ENCODE measurements around the gene SSRP1.

The SSRP1 gene

GRCh38 chr11:57303280-57303989, 32.3 kb downstream of the SSRP1 start:
- H3K9ac ChIP-seq (ENCODE audit: low read length), result peak overlapping the region; percentile 54
- no peak overlapping the region for H2AFZ ChIP-seq (ENCODE audit: low read depth, low read length)
- WGBS, result 90% methylated on average over 17 of the region's 17 CpGs
- H3K23ac ChIP-seq (ENCODE audit: low read length in 2 of 2), result no peak overlapping the region
- H3K9me3 ChIP-seq (ENCODE audit: control insufficient read depth, low read length), result peaks cover 12% of the 10 kb centered on the region
- no peak for DNase-seq
- no peak overlapping the region for H4K8ac ChIP-seq (ENCODE audit: low read length)
- no peak overlapping the region for H2BK5ac ChIP-seq (ENCODE audit: low read depth, low read length, poor library complexity, severe bottlenecking)
- H3K4me3 ChIP-seq (ENCODE audit: insufficient read depth in 1 of 2, low read depth in 1 of 2, low read length in 2 of 2), result no peak overlapping the region
- H3K36me3 ChIP-seq (ENCODE audit: control insufficient read depth in 1 of 2, insufficient read depth in 2 of 2, low read depth in 1 of 2, low read length in 2 of 2), result peaks cover 76 to 86% of the 10 kb centered on the region in 2 experiments
- H2BK120ac ChIP-seq (ENCODE audit: low read depth, low read length), result no peak overlapping the region
- H2AK5ac ChIP-seq (ENCODE audit: low read length, severe bottlenecking), result no peak overlapping the region
- peaks cover 30% of the 10 kb centered on the region for H3K4me1 ChIP-seq (ENCODE audit: control insufficient read depth, insufficient read depth, low read depth, low read length)
- no peak overlapping the region for H2BK12ac ChIP-seq (ENCODE audit: low read length in 2 of 2)
- no peak overlapping the region for H3K14ac ChIP-seq (ENCODE audit: low read length in 2 of 2)
- no peak overlapping the region for H3K4me2 ChIP-seq (ENCODE audit: low read length, poor library complexity, severe bottlenecking)
- H3K27me3 ChIP-seq (ENCODE audit: control insufficient read depth in 1 of 2, insufficient read depth in 1 of 2, low read length in 2 of 2), result no peaks in the 10 kb centered on the region
- H3K27ac ChIP-seq (ENCODE audit: low read length, poor library complexity, severe bottlenecking), result no peak overlapping the region
- H3K18ac ChIP-seq (ENCODE audit: low read depth in 1 of 2, low read length in 2 of 2), result peak overlapping the region in 1 of 2 experiments; percentile 13
- H4K91ac ChIP-seq (ENCODE audit: low read length), result no peak overlapping the region
- H2BK15ac ChIP-seq (ENCODE audit: low read depth, poor library complexity, severe bottlenecking), result no peak overlapping the region
- peaks cover 46% of the 10 kb centered on the region for H3K79me1 ChIP-seq (replicated peaks; ENCODE audit: low read length, poor library complexity, severe bottlenecking)
- no peak overlapping the region for H3K4ac ChIP-seq (ENCODE audit: low read depth in 1 of 2, low read length in 2 of 2)

GRCh38 chr11:57302489-57302888, 33.2 kb downstream of the SSRP1 start:
- peaks cover 24% of the 10 kb centered on the region for H3K4me1 ChIP-seq (ENCODE audit: control insufficient read depth, insufficient read depth, low read depth, low read length)
- WGBS, result 97% methylated on average over 15 of the region's 15 CpGs

GRCh38 chr11:57301711-57302423, 33.8 kb downstream of the SSRP1 start:
- H3K18ac ChIP-seq (ENCODE audit: low read depth in 1 of 2, low read length in 2 of 2), result no peak overlapping the region

More at GRCh38 chr11:57302489-57302888, 33.2 kb downstream of the SSRP1 start:
- H3K9me3 ChIP-seq (ENCODE audit: control insufficient read depth, low read length), result peaks cover 12% of the 10 kb centered on the region
- no peak overlapping the region for H3K4me2 ChIP-seq (ENCODE audit: low read length, poor library complexity, severe bottlenecking)
- DNase-seq, result no peak
- H3K9ac ChIP-seq (ENCODE audit: low read length), result no peak overlapping the region
- peaks cover 39% of the 10 kb centered on the region for H3K79me1 ChIP-seq (replicated peaks; ENCODE audit: low read length, poor library complexity, severe bottlenecking)
- H3K18ac ChIP-seq (ENCODE audit: low read depth in 1 of 2, low read length in 2 of 2), result no peak overlapping the region
- no peak overlapping the region for H3K14ac ChIP-seq (ENCODE audit: low read length in 2 of 2)
- no peak overlapping the region for H3K27ac ChIP-seq (ENCODE audit: low read length, poor library complexity, severe bottlenecking)
- no peaks in the 10 kb centered on the region for H3K27me3 ChIP-seq (ENCODE audit: control insufficient read depth in 1 of 2, insufficient read depth in 1 of 2, low read length in 2 of 2)
- no peak overlapping the region for H3K23ac ChIP-seq (ENCODE audit: low read length in 2 of 2)
- no peak overlapping the region for H4K91ac ChIP-seq (ENCODE audit: low read length)
- H3K4me3 ChIP-seq (ENCODE audit: insufficient read depth in 1 of 2, low read depth in 1 of 2, low read length in 2 of 2), result no peak overlapping the region
- H2BK15ac ChIP-seq (ENCODE audit: low read depth, poor library complexity, severe bottlenecking), result no peak overlapping the region
- no peak overlapping the region for H2BK120ac ChIP-seq (ENCODE audit: low read depth, low read length)
- no peak overlapping the region for H4K8ac ChIP-seq (ENCODE audit: low read length)
- no peak overlapping the region for H2AFZ ChIP-seq (ENCODE audit: low read depth, low read length)
- H2AK5ac ChIP-seq (ENCODE audit: low read length, severe bottlenecking), result no peak overlapping the region
- peaks cover 76 to 86% of the 10 kb centered on the region in 2 experiments for H3K36me3 ChIP-seq (ENCODE audit: control insufficient read depth in 1 of 2, insufficient read depth in 2 of 2, low read depth in 1 of 2, low read length in 2 of 2)
- H3K4ac ChIP-seq (ENCODE audit: low read depth in 1 of 2, low read length in 2 of 2), result no peak overlapping the region
- H2BK12ac ChIP-seq (ENCODE audit: low read length in 2 of 2), result no peak overlapping the region
- no peak overlapping the region for H2BK5ac ChIP-seq (ENCODE audit: low read depth, low read length, poor library complexity, severe bottlenecking)

GRCh38 chr11:57300785-57301184, 34.9 kb downstream of the SSRP1 start:
- Histone ChIP-seq H3K79me1 (replicated peaks; ENCODE audit: low read length, poor library complexity, severe bottlenecking) (peaks cover 35% of the 10 kb centered on the region), H2BK5ac (ENCODE audit: low read depth, low read length, poor library complexity, severe bottlenecking) (no peak overlapping the region), H2AFZ (ENCODE audit: low read depth, low read length) (no peak overlapping the region), H3K9me3 (ENCODE audit: control insufficient read depth, low read length) (peaks cover 12% of the 10 kb centered on the region), H3K4me3 (ENCODE audit: insufficient read depth in 1 of 2, low read depth in 1 of 2, low read length in 2 of 2) (no peak overlapping the region), H2AK5ac (ENCODE audit: low read length, severe bottlenecking) (no peak overlapping the region), H3K23ac (ENCODE audit: low read length in 2 of 2) (no peak overlapping the region), H3K4me1 (ENCODE audit: control insufficient read depth, insufficient read depth, low read depth, low read length) (peaks cover 18% of the 10 kb centered on the region), H3K18ac (ENCODE audit: low read depth in 1 of 2, low read length in 2 of 2) (no peak overlapping the region), H2BK120ac (ENCODE audit: low read depth, low read length) (no peak overlapping the region), H3K9ac (ENCODE audit: low read length) (no peak overlapping the region), H3K36me3 (ENCODE audit: control insufficient read depth in 1 of 2, insufficient read depth in 2 of 2, low read depth in 1 of 2, low read length in 2 of 2) (peaks cover 77 to 91% of the 10 kb centered on the region in 2 experiments), H3K14ac (ENCODE audit: low read length in 2 of 2) (no peak overlapping the region), H3K4ac (ENCODE audit: low read depth in 1 of 2, low read length in 2 of 2) (no peak overlapping the region), H2BK12ac (ENCODE audit: low read length in 2 of 2) (no peak overlapping the region), H4K91ac (ENCODE audit: low read length) (no peak overlapping the region), H4K8ac (ENCODE audit: low read length) (no peak overlapping the region), H2BK15ac (ENCODE audit: low read depth, poor library complexity, severe bottlenecking) (no peak overlapping the region), H3K4me2 (ENCODE audit: low read length, poor library complexity, severe bottlenecking) (no peak overlapping the region), H3K27ac (ENCODE audit: low read length, poor library complexity, severe bottlenecking) (no peak overlapping the region), H3K27me3 (ENCODE audit: control insufficient read depth in 1 of 2, insufficient read depth in 1 of 2, low read length in 2 of 2) (no peaks in the 10 kb centered on the region)
- no peak for DNase-seq
- 100% methylated on average over 10 of the region's 10 CpGs for WGBS

More at GRCh38 chr11:57301711-57302423, 33.8 kb downstream of the SSRP1 start:
- no peak overlapping the region for H3K4me2 ChIP-seq (ENCODE audit: low read length, poor library complexity, severe bottlenecking)
- DNase-seq, result no peak
- no peak overlapping the region for H2BK15ac ChIP-seq (ENCODE audit: low read depth, poor library complexity, severe bottlenecking)
- no peak overlapping the region for H3K23ac ChIP-seq (ENCODE audit: low read length in 2 of 2)
- H3K4me3 ChIP-seq (ENCODE audit: insufficient read depth in 1 of 2, low read depth in 1 of 2, low read length in 2 of 2), result no peak overlapping the region
- no peak overlapping the region for H3K14ac ChIP-seq (ENCODE audit: low read length in 2 of 2)
- peaks cover 12% of the 10 kb centered on the region for H3K9me3 ChIP-seq (ENCODE audit: control insufficient read depth, low read length)
- H2AK5ac ChIP-seq (ENCODE audit: low read length, severe bottlenecking), result no peak overlapping the region
- H3K36me3 ChIP-seq (ENCODE audit: control insufficient read depth in 1 of 2, insufficient read depth in 2 of 2, low read depth in 1 of 2, low read length in 2 of 2), result peaks cover 77 to 86% of the 10 kb centered on the region in 2 experiments
- H3K79me1 ChIP-seq (replicated peaks; ENCODE audit: low read length, poor library complexity, severe bottlenecking), result peaks cover 35% of the 10 kb centered on the region
- H2BK5ac ChIP-seq (ENCODE audit: low read depth, low read length, poor library complexity, severe bottlenecking), result no peak overlapping the region
- H4K91ac ChIP-seq (ENCODE audit: low read length), result no peak overlapping the region
- H3K4ac ChIP-seq (ENCODE audit: low read depth in 1 of 2, low read length in 2 of 2), result no peak overlapping the region
- no peak overlapping the region for H4K8ac ChIP-seq (ENCODE audit: low read length)
- H2AFZ ChIP-seq (ENCODE audit: low read depth, low read length), result no peak overlapping the region
- no peak overlapping the region for H2BK12ac ChIP-seq (ENCODE audit: low read length in 2 of 2)
- no peaks in the 10 kb centered on the region for H3K27me3 ChIP-seq (ENCODE audit: control insufficient read depth in 1 of 2, insufficient read depth in 1 of 2, low read length in 2 of 2)
- H3K27ac ChIP-seq (ENCODE audit: low read length, poor library complexity, severe bottlenecking), result no peak overlapping the region
- H3K4me1 ChIP-seq (ENCODE audit: control insufficient read depth, insufficient read depth, low read depth, low read length), result peaks cover 19% of the 10 kb centered on the region
- H3K9ac ChIP-seq (ENCODE audit: low read length), result no peak overlapping the region
- no peak overlapping the region for H2BK120ac ChIP-seq (ENCODE audit: low read depth, low read length)
- WGBS, result 94% methylated on average over 26 of the region's 27 CpGs
